ENCODE results near the gene SVOP. TPM values are rescaled to one million over a fixed set of nuclear protein-coding genes. Genes with fewer than 3 reads are reported as not detected.

The SVOP gene
- total and polyA plus RNA-seq, 2 donors (not counting 1 experiment from before 2014, with no cell fraction given): not detected

DNA sequence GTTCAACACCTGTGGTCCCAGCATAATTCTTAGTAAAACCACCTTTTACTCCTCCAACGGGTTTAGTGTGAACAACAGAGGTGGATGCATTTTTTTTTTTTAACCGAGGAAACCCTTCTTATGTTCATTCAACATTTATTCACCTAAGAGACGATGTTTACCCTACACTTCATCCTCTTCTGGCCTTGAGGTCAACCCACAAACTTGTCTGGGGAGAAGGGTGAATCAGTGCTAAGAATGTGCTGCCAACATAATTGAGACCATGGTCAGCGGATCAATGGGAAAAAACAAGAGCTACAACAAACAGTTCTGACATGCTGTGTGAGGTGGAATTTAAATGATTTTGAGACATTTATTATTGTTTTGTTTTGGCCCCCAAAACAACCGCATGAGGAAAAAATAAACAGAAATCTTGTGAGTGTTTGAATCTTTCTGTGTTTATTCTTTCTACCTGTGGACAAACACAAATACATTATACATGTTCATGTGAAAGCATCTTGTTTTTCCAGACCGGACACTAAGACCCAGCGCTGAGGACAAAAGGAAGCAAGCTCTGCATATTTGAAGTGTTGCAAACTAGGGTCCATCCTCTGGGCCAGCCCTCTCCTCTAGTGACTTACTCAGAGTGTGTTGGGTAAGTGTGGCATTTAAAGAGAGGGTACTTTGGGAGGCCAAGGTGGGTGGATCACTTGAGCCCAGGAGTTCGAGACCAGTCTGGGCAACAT is 26.4 kb upstream of the SVOP start:
- DNase-seq: no peak
- Histone ChIP-seq H3K9me3 (ENCODE audit: control extremely low read depth in 1 of 3, control insufficient read depth in 2 of 3, insufficient read depth in 1 of 3, low read length in 2 of 3) (no peaks in the 10 kb centered on the region), H3K4me3 (ENCODE audit: control extremely low read depth in 1 of 5, extremely low read depth in 1 of 5, insufficient read depth in 1 of 5, low read depth in 2 of 5, low read length in 4 of 5) (no peak overlapping the region), H3K27ac (ENCODE audit: low read length in 2 of 2) (no peak overlapping the region), H3K4me1 (ENCODE audit: control insufficient read depth in 2 of 2, insufficient read depth in 2 of 2, low read length in 2 of 2) (peaks cover 4 to 6% of the 10 kb centered on the region in 2 donors), H2AFZ (ENCODE audit: insufficient read depth, low read depth, low read length, poor library complexity, severe bottlenecking) (no peak overlapping the region), H3K79me2 (ENCODE audit: control insufficient read depth, insufficient read depth, low read length) (no peaks in the 10 kb centered on the region), H3K9ac (ENCODE audit: low read length) (no peak overlapping the region), H3K27me3 (replicated peaks in 1 of 4; ENCODE audit: control extremely low read depth in 1 of 4, control insufficient read depth in 3 of 4, insufficient read depth in 4 of 4, low read length in 3 of 4) (peaks cover 0 to 11% (median 0%) of the 10 kb centered on the region in 4 experiments), H3K36me3 (replicated peaks in 1 of 2; ENCODE audit: control extremely low read depth in 1 of 2, control insufficient read depth in 1 of 2, extremely low read depth in 1 of 2, insufficient read depth in 2 of 2, low read length in 1 of 2) (no peaks in the 10 kb centered on the region), H3K4me2 (replicated peaks; ENCODE audit: low read depth, low read length, poor library complexity, severe bottlenecking) (no peak overlapping the region), H4K20me1 (ENCODE audit: control insufficient read depth, insufficient read depth, low read length, poor library complexity, severe bottlenecking) (no peaks in the 10 kb centered on the region)
- intact Hi-C loops (cut with micrococcal nuclease): no loop called here
- no peak overlapping the region for H3K4me3 Mint-ChIP-seq
- no peak for ATAC-seq (ENCODE audit: low read depth)
- TF ChIP-seq EZH2 (IDR thresholded peaks at IDR 0.05; ENCODE audit: borderline replicate concordance, insufficient read depth, low read depth, low read length, poor library complexity, severe bottlenecking) (no peak), CTCF (IDR thresholded peaks at IDR 0.05) (no peak)
- H3K27me3 Mint-ChIP-seq: peaks cover 15% of the 10 kb centered on the region
- peaks cover 3% of the 10 kb centered on the region for H3K4me1 Mint-ChIP-seq
- 90% methylated on average over 4 of the region's 8 CpGs for WGBS (ENCODE audit: insufficient coverage)
- ChIA-PET CTCF (no interaction called here), POLR2A (no interaction called here)
- no peaks in the 10 kb centered on the region for H3K9me3 Mint-ChIP-seq (ENCODE audit: insufficient read depth)
- no peak overlapping the region for H3K27ac Mint-ChIP-seq

DNA sequence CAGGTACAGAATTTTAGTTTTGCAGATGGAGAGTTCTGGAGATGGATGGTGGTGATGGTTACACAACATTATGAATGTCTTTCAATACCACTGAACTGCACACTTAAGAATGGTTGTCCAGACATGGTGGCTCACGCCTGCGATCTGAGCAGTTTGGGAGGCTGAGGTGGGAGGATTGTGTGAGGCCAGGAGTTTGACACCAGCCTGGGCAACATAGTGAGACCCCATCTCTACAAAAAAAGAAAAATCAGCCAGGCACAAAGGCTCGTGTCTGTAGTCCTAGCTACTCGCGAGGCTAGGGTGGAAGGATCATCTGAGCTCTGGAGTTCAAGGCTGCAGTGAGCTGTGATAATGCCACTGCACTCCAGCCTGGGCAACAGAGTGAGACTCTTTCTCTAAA is 23.4 kb upstream of the SVOP start:
- Histone ChIP-seq H3K79me2 (ENCODE audit: control insufficient read depth, insufficient read depth, low read length) (no peaks in the 10 kb centered on the region), H4K20me1 (ENCODE audit: control insufficient read depth, insufficient read depth, low read length, poor library complexity, severe bottlenecking) (no peaks in the 10 kb centered on the region), H3K4me3 (ENCODE audit: control extremely low read depth in 1 of 5, extremely low read depth in 1 of 5, insufficient read depth in 1 of 5, low read depth in 2 of 5, low read length in 4 of 5) (no peak overlapping the region), H3K9me3 (ENCODE audit: control extremely low read depth in 1 of 3, control insufficient read depth in 2 of 3, insufficient read depth in 1 of 3, low read length in 2 of 3) (peaks cover 0 to 10% (median 8%) of the 10 kb centered on the region in 3 donors), H2AFZ (ENCODE audit: insufficient read depth, low read depth, low read length, poor library complexity, severe bottlenecking) (no peak overlapping the region), H3K27ac (ENCODE audit: low read length in 2 of 2) (no peak overlapping the region), H3K4me2 (replicated peaks; ENCODE audit: low read depth, low read length, poor library complexity, severe bottlenecking) (no peak overlapping the region), H3K36me3 (replicated peaks in 1 of 2; ENCODE audit: control extremely low read depth in 1 of 2, control insufficient read depth in 1 of 2, extremely low read depth in 1 of 2, insufficient read depth in 2 of 2, low read length in 1 of 2) (no peaks in the 10 kb centered on the region), H3K9ac (ENCODE audit: low read length) (no peak overlapping the region), H3K27me3 (replicated peaks in 1 of 4; ENCODE audit: control extremely low read depth in 1 of 4, control insufficient read depth in 3 of 4, insufficient read depth in 4 of 4, low read length in 3 of 4) (peaks cover 0 to 12% (median 3%) of the 10 kb centered on the region in 4 experiments), H3K4me1 (ENCODE audit: control insufficient read depth in 2 of 2, insufficient read depth in 2 of 2, low read length in 2 of 2) (no peaks in the 10 kb centered on the region)
- Mint-ChIP-seq H3K9me3 (ENCODE audit: insufficient read depth) (no peaks in the 10 kb centered on the region), H3K4me1 (no peaks in the 10 kb centered on the region), H3K4me3 (no peak overlapping the region), H3K27ac (no peak overlapping the region), H3K27me3 (peaks cover 25% of the 10 kb centered on the region)
- no CpG with 5 or more reads among the region's 5 CpGs for WGBS (ENCODE audit: insufficient coverage)
- DNase-seq (no peak), ATAC-seq (ENCODE audit: low read depth) (no peak)
- TF ChIP-seq EZH2 (IDR thresholded peaks at IDR 0.05; ENCODE audit: borderline replicate concordance, insufficient read depth, low read depth, low read length, poor library complexity, severe bottlenecking): no peak
- no peak for TF ChIP-seq CTCF (IDR thresholded peaks at IDR 0.05)
- intact Hi-C loops (cut with micrococcal nuclease): no loop called here
- ChIA-PET POLR2A (no interaction called here), CTCF (no interaction called here)

All from B cell (primary cell).